Measurements from ENCODE around the gene GANC.
A peak's percentile ranks its signal among the peaks of the same experiment; 100 is the strongest.
"Not testable (repeated sequence)": the region's sequence is repeated elsewhere in the genome, so short reads cannot be mapped to it uniquely, and the experiment has no call there.

Gene GANC

DNA sequence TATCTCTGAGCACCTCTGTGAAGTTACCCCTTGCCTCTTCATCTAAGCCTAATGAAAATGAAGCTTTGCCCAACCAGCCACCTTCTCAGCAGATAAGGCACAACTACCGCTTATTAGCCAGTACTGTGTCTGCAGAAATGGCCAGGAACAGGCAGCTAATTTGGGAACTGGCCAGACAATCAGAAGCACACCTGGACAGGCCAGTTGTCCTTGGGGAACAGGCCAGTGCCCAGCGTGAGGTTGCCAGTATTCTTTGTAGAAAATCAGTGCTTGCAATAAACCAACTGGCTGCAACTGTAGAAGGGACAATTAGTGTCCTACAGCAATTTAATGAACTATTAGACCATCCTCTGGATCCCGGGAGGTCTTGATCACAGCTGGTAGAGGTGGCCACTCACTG is 10.7 kb downstream of the GANC start:
- no peak for DNase-seq

DNA sequence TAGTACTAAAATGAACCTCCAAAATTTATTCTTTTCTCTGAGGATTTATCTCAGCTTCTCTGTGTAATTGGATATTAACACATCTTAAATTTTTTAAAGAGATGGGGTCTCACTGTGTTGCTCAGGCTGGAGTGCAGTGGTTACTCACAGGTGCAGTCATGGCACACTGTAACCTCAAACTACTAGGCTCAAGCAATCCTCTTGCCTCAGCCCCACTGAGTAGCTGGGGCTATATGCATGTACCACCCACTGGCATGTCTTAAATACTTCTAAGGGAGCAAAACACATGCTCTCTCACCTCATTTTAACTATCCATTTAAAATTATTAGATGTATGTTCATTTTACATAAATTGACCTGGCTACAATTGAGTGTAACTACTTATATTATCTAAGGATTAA is 11.6 kb downstream of the GANC start:
- no peak for DNase-seq

DNA sequence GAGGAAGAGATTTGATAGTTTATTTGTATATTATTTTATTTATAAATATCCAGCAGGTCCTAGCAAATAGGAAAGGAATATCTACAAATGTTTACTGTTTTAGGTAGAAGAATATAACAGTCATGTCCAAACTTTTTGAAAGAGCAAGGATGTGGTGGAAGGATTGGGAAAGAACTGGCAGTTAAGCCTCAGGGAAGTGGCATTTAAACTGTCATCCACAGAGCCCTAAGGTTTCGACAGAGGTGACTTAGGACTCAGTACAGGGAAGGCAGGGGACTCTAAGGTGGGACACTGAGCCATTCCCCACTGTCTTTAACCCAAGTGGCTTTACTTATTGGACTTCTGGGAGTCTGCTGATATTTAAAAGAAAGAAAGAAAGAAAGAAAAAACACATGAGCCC is 12.0 kb downstream of the GANC start:
- no peak for DNase-seq

DNA sequence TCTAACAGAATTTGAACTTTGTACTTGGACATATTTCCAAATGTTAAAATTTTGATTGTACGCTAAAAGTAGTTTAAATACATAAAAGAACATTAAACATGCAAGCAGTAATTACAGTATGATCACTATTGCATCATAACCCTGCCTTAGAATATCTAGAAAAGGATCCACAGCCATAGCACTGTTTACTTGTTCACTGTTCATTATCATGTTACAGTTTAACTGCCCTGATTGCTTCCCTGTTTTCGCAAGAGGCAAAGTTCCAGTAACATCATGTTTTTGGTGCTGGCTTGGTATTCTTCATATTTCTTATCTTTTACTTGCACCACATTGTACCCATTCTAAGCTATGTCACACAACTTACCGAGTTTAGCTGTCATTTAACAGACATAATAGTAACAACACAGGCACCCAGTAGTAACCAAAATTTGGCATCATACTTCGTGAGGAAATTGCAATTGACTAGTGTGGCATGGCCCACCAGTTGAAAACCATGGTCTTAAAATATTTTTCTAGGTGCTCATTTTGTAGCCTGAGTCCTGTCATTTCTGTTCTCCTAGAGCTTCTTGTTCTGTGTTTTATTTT is 13.5 kb downstream of the GANC start:
- no peak for DNase-seq

DNA sequence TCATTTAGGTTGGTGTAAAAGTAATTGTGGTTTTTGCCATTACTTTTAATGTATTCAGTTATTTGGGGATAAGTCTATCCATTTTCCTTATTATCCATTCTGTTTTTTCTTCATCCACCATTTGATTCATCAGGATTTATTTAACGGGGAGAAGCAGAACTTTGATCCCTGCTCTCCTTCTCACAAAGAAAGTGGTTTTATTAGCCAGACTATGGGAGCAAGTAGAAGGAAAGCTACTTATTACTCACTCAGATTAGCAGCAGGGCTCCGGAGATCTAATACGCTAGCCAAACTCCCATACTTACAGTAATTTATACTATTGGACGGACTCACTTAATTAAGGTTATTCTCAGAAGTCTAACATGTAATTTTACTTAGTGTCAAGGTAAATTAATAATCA is 14.9 kb downstream of the GANC start:
- no peak for DNase-seq

DNA sequence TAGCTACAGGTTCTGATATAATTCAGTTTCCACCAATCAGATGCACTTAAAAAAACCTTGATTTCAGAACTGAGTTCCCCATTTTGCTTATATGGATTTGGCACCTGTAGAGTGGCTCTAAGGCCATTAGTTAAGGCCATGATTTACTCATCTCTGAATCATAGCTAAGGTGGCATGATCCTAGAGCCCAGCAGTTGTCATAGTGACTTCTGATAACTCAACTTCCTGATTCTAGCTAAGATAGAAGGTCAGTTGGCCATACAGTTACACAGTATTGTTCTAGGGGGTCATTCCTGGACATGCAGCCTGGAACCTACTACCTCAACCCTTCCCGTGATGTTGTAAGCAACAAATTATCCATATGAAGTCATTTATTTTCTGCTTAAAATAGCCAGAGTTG is 16.2 kb downstream of the GANC start:
- DNase-seq: no peak

DNA sequence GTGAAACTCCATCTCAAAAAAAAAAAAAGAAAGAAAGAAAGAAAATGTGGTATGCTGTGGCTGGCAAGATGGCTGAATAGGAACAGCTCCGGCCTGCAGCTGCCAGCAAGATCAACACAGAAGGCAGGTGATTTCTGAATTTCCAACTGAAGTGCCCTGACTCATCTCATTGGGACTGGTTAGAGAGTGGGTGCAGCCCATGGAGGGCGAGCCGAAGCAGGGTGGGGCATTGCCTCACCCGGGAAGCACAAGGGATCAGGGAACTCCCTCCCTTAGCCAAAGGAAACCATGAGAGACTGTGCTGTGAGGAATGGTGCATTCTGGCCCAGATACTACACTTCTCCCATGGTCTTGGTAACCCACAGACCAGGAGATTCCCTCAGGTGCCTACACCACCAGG is 28.0 kb downstream of the GANC start:
- DNase-seq: not testable (repeated sequence)

DNA sequence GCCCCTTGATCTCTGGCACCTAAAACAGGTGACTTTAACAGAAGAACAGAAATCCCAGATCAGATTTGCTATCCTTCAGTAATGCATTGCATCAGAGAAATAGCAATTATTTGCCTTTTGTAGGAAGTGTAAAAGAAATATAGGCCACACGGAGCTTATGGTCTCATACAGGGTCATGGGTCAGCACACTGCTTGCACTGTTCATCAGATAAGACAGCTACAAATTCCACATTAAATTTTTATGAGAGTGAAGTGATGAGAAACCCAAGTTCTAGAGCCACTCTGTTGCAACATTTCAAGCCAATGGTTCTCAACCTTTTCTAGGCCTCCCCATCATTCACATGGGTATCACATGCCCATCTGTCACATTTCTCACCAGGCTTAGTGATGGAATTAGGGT is 33.7 kb downstream of the GANC start:
- no peak for DNase-seq

DNA sequence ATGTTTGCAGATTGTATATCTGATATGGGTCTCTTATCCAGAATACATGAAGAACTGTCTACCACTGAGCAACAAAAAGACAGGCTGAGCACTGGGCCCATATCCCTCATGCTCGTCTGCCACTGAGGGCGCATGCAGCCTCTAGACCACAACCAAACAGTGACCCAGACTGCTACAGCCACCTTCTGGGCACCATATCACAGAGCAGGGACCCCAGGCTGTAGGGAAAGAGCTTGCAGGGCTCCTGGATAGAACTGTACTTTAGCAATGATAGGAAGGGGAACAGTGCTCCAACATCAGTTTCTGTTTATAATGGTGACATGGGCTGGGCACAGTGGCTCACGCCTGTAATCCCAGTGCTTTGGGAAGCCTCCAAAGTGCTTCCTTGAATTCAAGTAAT is 40.5 kb downstream of the GANC start:
- DNase-seq: peak; percentile 29

DNA sequence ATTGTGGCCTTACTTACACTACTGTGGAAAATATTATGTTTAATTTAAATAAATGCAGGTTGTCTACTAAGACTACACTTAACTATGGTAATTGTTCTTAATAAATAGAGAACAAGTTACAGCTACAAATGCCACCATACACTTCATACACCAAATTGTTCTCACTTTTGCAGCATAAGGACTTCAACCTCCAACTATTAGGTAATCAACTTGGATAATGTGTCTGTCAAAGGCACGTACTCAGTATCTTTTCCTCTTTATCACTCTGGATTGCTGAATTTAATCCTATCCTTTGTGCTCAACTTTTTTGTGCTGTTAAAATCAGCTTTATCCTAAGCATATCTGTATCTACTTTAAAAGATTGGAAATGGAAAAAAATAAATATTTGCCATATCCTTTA is 41.8 kb downstream of the GANC start:
- DNase-seq: peak; percentile 10

DNA sequence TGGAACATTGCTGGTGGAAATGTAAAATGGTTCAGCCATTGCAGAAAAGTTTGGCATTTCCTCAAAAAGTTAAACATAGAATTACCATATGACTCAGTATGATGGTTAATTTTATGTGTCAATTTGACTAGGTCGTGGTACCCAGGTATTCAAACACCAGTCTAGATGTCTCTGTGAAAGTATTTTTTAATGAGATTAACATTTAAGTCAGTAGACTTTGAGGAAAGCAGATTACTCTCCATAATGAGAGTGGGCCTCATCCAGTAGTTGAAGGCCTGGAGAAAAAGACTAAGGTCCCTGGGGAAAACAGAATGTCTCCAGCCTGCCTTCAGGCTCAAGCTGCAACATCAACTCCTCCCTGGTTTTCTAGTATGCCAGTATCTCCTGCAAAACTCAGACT is 42.5 kb downstream of the GANC start:
- peak; percentile 98 for DNase-seq

DNA sequence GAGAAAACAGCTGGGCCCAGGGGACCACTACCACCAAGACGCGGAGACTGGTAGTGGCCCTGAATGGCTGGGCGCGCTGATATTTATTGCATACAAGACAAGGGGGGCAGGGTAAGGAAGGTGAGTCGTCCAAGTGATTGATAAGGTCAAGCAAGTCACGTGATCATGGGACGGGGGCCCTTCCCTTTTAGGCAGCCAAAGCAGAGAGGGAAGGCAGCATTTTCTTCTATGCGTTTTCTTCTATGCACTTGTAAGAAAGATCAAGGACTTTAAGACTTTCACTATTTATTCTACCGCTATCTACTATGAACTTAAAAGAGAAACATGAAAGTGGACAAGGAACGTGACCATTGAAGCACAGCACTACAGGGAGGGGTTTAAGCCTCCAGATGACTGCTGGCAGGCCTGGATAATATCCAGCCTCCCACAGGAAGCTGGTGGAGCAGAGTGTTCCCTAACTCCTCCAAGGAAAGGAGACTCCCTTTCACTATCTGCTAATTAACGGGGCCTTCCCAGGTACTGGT is 43.3 kb downstream of the GANC start:
- DNase-seq: not testable (repeated sequence)

DNA sequence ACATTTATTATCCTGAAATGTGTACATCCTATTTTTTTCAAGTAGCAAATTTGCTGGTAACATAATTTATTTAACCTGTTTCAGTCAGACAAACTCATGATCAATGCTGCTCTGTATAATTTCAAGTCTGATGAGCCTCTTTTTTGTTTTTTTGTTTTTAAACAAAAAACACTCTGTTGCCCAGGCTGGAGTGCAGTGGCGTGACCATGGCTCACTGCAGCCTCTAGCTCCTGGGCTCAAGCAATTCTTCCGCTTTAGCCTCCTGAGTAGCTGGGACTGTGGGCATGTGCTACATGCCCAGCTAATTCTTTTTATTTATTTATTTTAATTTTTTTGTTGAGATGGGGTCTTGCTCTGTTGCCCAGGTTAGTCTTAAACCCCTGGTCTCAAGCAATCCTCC is 46.2 kb downstream of the GANC start:
- DNase-seq: no peak

DNA sequence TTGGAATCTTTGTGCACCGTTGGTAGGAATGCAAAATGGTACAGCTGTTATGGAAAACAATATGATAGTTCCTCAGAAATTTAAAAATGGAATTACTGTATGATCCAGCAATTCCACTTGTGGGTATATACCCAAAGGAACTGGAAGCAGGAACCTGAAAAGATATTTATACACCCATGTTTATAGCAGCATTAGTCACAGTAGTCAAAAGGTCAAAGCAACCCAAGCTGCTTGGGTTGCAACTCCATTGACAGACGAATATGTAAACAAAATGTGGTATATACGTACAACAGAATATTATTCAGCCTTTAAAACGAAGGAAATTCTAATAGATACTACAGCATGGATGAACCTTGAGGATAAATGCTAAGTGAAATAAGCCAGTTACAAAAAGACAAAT is 51.3 kb downstream of the GANC start:
- DNase-seq: no peak

DNA sequence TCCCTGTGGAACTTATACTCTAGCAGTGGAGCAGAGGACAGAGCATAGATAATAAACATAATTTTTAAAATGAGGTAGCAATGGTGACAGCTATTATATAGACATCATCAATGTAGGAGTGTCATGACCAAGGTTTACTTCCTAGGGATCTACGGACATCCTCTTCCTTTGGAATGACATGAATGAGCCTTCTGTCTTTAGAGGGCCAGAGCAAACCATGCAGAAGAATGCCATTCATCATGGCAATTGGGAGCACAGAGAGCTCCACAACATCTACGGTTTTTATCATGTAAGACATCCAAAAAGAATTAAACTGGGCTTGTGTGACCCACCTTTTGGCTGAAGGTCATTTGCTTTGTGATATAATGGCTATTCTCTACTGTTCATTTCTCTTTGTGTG is 56.2 kb downstream of the GANC start:
- DNase-seq: no peak

DNA sequence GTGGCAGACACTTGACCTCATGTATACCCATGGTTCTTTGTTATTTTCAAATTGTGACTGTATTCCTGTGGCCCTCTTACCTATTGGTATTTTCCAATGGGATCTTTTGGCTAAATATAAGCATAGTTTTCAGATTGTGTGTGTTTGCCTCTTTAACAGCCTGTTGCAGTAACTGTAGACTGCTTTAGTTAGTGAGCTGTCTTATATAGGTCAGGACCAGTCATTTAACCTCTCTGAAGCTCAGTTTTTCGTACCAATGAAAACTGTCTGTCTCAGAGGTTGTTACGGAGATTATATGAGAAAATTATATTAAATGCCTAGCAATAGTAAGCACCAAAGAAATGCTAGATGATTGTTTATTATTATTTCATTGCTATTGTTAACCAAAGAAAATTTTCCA is 57.0 kb downstream of the GANC start:
- no peak for DNase-seq

DNA sequence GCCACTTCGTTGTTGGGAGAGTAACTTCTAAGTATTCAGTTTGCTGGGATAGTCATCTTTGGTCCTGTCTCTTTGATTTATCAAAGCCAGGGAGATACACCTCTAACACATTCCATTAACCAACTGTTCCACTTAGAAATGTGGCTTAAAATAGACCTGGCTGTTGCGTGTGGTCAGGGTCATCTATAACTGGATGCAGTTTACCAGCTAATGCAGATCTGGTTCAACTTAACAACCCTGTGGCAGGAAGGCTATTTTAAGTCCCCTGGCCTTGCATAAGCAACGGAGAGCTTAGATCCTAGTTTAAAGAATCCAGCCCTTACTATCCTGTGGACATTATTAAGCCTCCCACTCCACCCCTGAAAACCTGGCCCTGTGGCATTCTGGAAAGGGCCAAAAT is 58.2 kb downstream of the GANC start:
- no peak for DNase-seq

DNA sequence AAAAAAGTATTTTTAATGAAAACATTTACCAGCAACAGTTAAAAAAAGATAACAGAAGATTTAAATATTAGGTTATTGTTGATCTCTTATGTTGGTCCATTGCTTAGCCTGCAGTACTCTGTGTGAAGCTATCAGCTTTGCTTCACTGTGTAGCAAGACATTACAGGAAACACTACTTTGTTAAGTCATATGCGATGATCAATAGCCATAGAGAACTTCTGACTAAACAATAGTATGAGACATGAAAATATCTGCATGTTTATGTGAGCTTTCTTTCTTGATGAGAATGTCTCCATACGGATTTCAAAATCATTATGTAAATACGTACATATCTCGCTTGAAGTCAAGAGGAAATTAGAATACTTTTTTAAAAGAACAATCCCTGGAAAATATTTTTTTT is 59.3 kb downstream of the GANC start:
- no peak for DNase-seq

DNA sequence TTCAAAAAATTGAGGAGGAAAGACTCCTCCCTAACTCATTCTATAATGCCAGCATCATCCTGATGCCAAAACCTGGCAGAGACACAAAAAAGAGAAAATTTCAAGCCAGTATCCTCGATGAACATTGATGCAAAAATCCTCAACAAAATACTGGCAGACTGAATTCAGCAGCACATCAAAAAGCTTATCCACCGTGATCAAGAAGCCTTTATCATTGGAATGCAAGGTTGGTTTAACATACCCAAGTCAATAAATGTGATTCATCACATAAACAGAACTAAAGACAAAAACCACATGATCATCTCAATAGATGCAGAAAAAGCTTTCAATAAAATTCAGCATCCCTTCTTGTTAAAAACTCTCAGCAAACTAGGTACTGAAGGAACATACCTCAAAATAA is 62.1 kb downstream of the GANC start:
- no peak for DNase-seq

DNA sequence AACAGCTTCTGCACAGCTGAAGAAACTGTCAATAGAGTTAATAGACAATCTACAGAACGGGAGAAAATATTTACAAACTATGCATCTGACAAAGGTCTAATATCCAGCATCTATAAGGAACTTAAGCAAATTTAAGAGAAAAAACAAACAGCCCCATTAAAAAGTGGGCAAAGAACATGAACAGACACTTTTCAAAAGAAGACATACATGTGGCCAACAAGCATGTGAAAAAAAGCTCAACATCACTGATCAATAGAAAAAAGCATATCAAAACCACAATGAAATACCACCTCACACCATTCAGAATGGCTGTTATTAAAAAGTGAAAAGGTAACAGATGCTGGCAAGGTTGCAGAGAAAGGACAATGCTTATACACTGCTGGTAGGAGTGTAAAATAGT is 63.6 kb downstream of the GANC start:
- not testable (repeated sequence) for DNase-seq

DNA sequence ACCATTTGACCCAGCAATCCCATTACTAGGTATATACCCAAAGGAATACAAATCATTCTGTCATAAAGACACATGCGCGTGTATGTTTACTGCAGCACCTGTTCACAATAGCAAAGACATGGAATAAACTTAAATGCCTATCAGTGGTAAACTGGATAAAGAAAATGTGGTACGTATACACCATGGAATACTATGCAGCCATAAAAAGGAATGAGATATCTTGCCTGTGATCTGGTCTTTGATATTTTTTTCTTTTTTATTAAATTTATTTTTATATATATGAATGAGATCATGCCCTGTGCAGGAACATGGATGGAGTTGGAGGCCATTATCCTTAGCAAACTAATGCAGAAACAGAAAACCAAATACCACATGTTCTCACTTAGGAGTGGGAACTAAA is 64.1 kb downstream of the GANC start:
- DNase-seq: not testable (repeated sequence)

DNA sequence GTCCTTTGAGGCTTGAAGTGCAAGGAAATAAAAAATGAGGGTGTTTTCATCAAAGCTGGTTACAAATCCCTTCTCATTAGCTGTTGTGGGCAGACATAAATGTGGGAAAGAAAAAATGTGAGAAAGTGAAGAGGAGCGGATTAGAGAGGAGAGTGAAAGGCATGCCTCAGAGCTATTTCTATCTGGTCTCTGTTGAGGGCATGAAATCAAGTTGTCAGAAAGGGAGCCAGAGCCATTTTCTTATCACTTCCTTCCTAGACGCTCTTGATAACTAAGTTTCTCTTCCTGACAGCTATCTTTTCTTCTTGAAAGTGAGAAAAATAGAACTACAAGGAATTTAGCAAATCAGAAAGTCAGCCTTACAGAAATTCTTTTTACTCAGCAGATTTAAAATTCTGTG is 65.5 kb downstream of the GANC start:
- DNase-seq: no peak

DNA sequence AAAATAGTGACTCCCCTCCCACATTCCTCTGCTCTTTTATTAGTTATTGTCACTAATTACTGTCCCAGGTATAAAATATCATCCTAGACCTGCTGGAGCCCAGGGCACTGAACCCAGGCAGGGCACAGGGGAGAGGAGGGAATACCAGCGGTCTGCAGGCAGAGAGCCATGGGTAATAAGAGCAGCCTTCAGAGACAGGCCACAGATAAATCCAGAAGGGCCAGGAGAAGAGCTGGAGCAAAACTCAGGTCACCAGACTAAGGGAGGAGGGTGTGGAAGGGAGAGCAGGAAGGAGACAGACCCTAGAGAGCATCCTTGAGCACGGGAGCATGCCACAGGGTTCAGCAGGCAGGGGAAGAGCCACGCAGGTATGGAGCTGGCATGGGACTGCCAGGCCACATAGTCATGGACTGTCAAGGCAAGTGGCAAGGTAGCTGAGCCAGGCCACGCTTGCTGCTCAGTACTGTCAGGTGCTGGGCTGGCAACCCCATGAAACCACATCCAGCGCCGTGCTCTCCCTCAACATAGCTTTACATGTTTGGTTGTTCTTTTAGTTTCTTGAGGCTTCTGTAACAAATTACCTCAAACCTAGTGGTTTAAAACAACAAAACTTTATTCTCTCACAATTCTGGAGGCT is 70.7 kb downstream of the GANC start:
- DNase-seq: no peak

DNA sequence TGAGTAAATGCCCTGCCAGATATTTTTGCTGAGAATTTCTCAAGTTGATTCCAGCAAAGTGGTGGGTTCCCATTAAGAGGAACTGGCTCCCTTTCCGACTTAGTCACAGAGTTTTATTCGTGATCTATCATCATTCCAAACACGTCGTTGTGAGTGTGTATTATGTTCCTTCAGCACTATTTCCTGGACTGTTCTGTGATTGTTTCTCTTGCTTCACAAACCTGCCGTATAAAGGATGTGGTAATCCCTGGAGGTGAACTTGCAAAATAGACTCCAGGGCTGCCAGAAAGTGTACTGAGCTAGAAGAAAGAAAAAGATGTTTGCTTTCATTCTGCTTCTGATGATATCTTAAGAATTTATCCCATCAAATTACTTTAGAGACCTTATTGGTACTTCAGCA is 71.8 kb downstream of the GANC start:
- DNase-seq: no peak

DNA sequence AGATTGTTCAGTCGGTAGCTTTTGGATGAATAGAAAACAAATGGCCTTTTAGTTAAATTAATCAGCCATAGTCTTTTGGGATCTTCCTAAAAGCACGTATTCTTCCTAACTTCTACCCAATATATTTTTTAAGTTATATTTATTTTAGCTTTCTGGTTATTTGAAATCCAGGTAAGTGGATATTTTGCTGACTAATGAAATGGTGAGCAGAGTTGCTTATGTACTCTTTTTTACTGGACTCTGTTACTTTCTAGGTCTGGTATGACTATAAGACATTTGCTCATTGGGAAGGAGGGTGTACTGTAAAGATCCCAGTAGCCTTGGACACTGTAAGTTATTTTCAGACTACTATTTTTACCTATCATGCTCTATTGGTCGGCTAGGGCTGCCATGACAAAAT is 72.5 kb downstream of the GANC start:
- no peak for DNase-seq

All from NCI-H82 (cell line).